Measurements from ENCODE around the gene PTPRG.

- no peak for TF ChIP-seq CTCF (conservative IDR thresholded peaks at IDR 0.05; ENCODE audit: low read length)
- no peak for TF ChIP-seq EZH2phosphoT487 (IDR thresholded peaks at IDR 0.05; ENCODE audit: borderline replicate concordance, low read depth, low read length)
These were observed 89.5 kb downstream of the PTPRG start for GRCh38 chr3:61650719-61651410.
